HAP-1 (cell line): Measurements from ENCODE around the gene CDC42EP1.
"Not testable (repeated sequence)": the region's sequence is repeated elsewhere in the genome, so short reads cannot be mapped to it uniquely, and the experiment has no call there.

Experiments used
- DNase-seq, 2 experiments: peaks; one replicate each; pipeline ENCODE4 v3.0.0-alpha.2; 2016 to 2020; ENCODE audit warnings: low spot score in 2 of 2
- H3K27me3 ChIP-seq: fragments of 250-450 bp; sonication (Bioruptor Pico); 2 replicates; pipeline ENCODE4 v1.5.1; 2020; ENCODE audit warnings: low read depth, mild to moderate bottlenecking, moderate library complexity
- H3K36me3 ChIP-seq: fragments of 250-450 bp; sonication (Bioruptor Pico); replicated peaks from 2 replicates; pipeline ENCODE4 v1.5.1; 2020; ENCODE audit warnings: mild to moderate bottlenecking
- H3K4me1 ChIP-seq: fragments of 250-450 bp; sonication (Bioruptor Pico); 2 replicates; pipeline ENCODE4 v1.5.1; 2020; ENCODE audit warnings: mild to moderate bottlenecking
- H3K4me3 ChIP-seq: fragments of 250-450 bp; sonication (Bioruptor Pico); 2 replicates; pipeline ENCODE4 v1.5.1; 2020; ENCODE audit warnings: mild to moderate bottlenecking, moderate library complexity
- H3K9me3 ChIP-seq: fragments of 250-450 bp; sonication (Bioruptor Pico); 2 replicates; pipeline ENCODE4 v1.5.1; 2020; ENCODE audit warnings: mild to moderate bottlenecking, moderate library complexity
- in situ Hi-C: fragments of 300-500 bp; cut with MboI; formaldehyde crosslinking; loops from 3 replicates; pipeline ENCODE4 v1.14.3; 2020; ENCODE audit warnings: low sequenced_read_pairs, inconsistent platforms, mixed read lengths

CDC42EP1 gene

DNA sequence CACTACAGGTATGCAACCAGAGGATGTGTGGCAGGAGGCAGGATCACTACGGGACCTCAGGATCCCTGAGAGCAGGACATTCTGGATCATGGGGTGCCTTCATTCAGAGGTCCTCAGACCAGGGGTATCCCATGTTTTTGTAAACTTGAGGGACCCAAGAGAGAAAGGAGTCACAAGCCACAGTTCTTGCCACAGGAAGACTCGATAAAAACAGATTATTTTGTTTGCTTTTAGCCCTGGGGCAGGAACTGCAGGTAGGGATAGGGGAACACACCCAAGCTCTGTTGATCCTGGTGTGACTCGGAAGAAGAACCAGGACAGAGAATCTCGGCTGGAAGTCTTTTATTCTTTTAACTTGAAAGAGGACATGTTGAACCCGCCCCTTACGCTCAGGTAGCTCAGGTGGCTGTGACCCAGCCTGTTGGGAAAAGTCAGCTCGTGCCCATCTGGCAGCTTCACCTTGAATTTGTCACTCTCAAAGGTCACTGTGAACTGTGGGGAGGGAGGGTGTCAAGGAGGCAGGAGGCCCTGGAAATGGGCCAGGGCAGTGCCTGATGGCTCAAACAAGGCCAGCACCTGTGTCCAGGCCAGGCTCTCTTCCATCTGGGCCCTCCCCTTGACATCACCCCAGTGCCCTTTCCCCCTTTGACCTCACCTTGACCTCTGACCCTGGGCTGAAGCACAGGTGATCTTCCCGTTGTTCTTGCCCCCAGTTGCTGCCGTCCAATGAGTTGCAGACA lies 9.8 kb downstream of the CDC42EP1 start:
- peak in 1 of 2 experiments; percentile 34 for DNase-seq
- no peak overlapping the region for H3K4me3 ChIP-seq
- no peaks in the 10 kb centered on the region for H3K4me1 ChIP-seq
- no peaks in the 10 kb centered on the region for H3K27me3 ChIP-seq
- H3K36me3 ChIP-seq: peaks cover 22% of the 10 kb centered on the region
- H3K9me3 ChIP-seq: no peaks in the 10 kb centered on the region
- in situ Hi-C loops: no loop called here

DNA sequence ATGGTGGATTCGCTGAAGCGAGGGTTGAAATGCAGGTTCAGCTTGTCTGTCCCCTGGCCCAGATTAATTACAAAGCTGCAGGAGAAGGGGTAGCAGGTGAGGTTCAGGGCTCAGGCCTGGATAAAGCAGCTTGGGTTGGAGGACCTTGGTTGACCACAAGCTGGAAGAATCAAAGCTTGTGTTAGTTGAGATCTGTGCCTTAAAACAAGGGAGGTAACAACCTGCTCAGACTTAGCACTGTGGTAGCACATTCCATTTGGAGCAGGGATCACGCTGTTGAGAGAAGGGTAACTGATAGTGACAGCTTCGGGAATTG lies 10.3 kb downstream of the CDC42EP1 start:
- in situ Hi-C loops: no loop called here
- no peak for DNase-seq
- Histone ChIP-seq H3K27me3 (no peaks in the 10 kb centered on the region), H3K36me3 (peaks cover 22% of the 10 kb centered on the region), H3K9me3 (no peaks in the 10 kb centered on the region), H3K4me3 (no peak overlapping the region), H3K4me1 (no peaks in the 10 kb centered on the region)

DNA sequence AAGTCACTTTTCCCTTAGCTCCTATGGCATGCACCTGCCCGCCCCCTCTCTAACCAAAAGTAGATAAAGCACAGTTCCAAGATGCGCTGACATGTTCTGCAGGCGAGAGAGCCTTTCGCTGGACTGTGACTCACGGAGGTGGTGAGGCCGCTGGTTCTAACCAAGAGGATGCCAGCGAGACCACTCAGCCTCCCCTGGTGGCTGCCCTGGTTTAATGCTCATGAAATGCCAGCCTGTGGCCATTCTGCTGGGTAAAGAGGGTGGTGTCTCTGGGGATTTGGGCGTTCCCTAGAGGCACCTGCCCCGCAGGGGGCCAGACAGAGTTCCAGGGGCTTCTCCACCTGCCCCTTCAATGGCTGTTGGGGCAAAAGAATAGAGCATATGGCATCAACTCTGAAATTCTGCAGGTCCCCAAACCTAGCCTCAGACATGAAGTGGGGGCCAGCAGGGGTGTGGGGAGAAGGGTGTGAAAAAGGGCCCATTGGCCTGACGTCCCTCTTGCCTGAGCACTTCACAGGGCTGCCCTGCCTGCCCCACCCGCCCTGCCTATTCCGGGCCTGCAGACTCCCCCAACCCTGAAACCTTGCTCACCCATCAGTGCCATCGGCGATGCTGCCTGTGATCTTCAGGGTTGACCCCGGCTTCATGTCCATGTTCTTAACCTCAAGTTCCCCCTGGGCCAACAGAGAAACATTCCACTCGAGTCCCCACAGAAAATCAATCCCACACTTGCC lies 11.1 kb downstream of the CDC42EP1 start:
- in situ Hi-C loops: no loop called here
- DNase-seq: peak in 1 of 2 experiments; percentile 51
- H3K36me3 ChIP-seq: peaks cover 16% of the 10 kb centered on the region

DNA sequence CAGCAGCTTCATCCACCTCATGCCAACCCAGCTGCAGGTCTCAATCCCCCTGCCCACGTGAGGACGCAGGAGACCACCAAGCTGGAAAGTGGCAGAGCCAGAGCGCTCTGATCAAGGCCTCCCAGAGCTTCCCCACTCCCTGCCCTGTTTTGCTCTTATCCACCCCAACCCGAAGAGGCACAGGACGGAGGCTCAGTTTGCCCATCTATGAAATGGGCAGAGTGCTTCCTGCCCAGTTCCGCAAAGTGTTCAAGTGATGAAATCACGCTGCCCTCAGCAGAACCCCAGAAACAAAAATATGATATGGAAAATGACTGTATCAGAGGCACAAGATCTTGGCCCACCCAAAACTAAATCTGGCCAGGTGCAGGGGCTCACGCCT lies 11.7 kb downstream of the CDC42EP1 start:
- no peak for DNase-seq
- Histone ChIP-seq H3K27me3 (no peaks in the 10 kb centered on the region), H3K4me1 (no peaks in the 10 kb centered on the region), H3K36me3 (peaks cover 10% of the 10 kb centered on the region), H3K9me3 (no peaks in the 10 kb centered on the region), H3K4me3 (no peak overlapping the region)
- in situ Hi-C loops: no loop called here

More for the DNA sequence above, 11.1 kb downstream of the CDC42EP1 start:
- Histone ChIP-seq H3K9me3 (no peaks in the 10 kb centered on the region), H3K27me3 (no peaks in the 10 kb centered on the region), H3K4me1 (no peaks in the 10 kb centered on the region), H3K4me3 (no peak overlapping the region)

DNA sequence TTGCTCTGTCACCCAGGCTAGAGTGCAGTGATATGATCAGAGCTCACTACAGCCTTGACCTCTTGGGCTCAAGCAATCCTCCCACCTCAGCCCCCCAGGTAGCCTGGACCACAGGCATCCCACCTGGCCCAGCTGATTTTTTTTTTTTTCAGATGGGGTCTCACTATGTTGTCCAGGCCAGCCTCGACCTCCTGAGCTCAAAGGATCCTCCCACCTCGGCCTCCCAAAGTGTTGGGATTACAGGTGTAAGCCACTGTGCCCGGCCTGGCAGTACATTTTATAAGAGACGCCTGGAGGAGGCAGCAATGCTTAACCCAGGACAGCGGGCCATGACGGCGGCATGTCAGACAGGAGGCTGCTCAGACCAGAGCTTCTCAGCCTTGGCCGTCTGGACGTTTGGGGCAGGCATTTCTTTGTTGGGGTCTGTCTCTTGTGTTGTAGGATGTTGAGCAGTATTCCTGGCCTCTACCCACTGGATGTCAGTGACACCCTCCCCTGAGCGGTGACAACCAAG lies 15.3 kb downstream of the CDC42EP1 start:
- H3K4me1 ChIP-seq: no peaks in the 10 kb centered on the region
- no peak for DNase-seq
- in situ Hi-C loops: no loop called here
- H3K9me3 ChIP-seq: no peaks in the 10 kb centered on the region
- H3K27me3 ChIP-seq: no peaks in the 10 kb centered on the region
- no peaks in the 10 kb centered on the region for H3K36me3 ChIP-seq
- H3K4me3 ChIP-seq: no peak overlapping the region

DNA sequence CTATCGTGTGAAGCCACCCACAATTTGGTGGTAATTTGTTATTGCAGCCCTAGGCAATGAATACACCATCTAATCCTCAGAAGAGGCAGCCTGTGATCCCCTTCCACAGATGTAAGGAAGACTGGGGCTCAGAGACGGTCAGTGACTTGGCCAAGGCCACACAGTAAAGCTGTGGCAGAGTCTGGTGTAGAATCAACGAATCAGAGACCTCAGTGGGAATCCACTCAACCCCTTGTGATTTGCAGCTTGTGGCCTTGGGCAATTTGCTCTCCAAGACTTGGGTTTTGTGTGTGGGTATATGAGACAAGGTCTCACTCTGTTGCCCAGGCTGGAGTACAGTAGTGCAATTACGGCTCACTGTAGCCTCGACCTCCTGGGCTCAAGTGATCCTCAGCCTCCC lies 17.7 kb downstream of the CDC42EP1 start:
- H3K36me3 ChIP-seq: no peaks in the 10 kb centered on the region
- H3K9me3 ChIP-seq: no peaks in the 10 kb centered on the region
- in situ Hi-C loops: no loop called here
- H3K27me3 ChIP-seq: no peaks in the 10 kb centered on the region
- no peak overlapping the region for H3K4me3 ChIP-seq
- no peaks in the 10 kb centered on the region for H3K4me1 ChIP-seq
- DNase-seq: no peak

DNA sequence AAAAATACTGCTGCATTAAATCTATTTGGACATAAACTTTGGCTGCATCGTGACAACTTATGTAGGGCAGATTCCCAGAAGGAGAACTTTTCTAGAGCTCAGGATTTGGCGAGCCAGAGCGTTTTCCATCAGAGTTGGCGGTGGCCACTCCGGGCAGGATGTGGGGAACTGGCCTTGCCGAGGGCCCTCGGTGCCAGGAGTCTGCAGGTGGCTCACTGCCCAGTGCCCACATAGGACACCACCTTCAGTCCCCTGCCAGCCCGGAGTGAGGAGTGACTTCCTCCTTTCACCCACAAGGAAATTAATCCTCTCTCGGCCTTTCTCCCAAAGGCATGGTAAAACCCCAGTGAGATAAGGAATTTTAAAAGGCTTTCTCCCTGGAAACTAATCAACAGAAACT lies 21.2 kb downstream of the CDC42EP1 start:
- H3K4me1 ChIP-seq: no peaks in the 10 kb centered on the region
- H3K36me3 ChIP-seq: no peaks in the 10 kb centered on the region
- DNase-seq: no peak
- no peaks in the 10 kb centered on the region for H3K9me3 ChIP-seq
- in situ Hi-C loops: no loop called here
- H3K4me3 ChIP-seq: no peak overlapping the region
- no peaks in the 10 kb centered on the region for H3K27me3 ChIP-seq

DNA sequence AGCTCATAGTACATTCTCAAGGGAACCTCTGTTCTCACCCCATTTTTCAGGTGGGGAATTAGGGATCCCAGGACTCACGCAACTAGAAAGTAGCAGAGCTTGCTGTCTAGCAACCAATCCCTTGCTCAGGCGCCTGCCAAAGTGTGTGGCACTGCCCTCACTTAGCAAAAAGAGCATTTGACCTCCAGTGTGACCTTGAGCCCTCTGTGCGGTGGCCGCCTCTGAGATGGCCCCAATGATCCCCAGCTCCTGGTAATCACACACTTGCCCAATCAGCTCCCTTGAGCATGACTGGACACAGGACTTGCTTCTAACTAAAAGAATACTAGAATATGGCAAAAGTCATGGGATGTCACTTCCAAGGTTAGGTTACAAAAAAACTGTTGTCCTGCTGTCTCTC lies 22.2 kb downstream of the CDC42EP1 start:
- no peaks in the 10 kb centered on the region for H3K4me1 ChIP-seq
- DNase-seq: no peak
- H3K36me3 ChIP-seq: no peaks in the 10 kb centered on the region
- H3K9me3 ChIP-seq: no peaks in the 10 kb centered on the region
- in situ Hi-C loops: no loop called here
- H3K4me3 ChIP-seq: no peak overlapping the region
- no peaks in the 10 kb centered on the region for H3K27me3 ChIP-seq

DNA sequence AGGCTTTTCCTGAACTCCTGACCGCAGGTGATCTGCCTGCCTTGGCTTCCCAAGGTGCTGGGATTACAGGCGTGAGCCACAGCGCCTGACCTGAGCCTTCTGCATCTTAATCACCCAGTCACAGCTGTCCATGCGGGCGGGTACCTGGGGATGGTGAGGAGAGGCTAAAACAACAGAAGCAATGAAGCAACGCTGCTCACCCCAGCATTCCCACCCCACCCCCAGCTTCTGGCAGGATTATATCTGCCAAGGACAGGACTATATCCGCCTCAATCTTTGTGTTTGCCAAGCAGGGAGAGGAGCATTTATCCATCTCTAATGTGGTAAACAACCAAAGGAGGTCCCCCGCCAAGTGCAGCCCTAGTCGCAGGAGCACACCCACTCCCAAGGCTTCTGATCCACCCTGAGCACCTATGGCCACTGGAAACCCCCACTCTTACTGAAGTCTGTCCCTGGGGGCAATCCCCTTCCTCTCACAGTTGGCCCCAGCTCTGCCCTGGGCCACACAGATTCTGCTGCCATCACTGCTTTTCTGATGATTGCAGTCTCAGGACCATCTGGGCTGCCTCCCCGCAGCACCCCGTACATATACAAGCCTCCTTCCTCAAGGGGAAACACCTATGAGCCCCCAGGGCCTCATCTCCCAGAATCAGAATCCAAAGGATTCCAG lies 28.4 kb downstream of the CDC42EP1 start:
- no peaks in the 10 kb centered on the region for H3K36me3 ChIP-seq
- in situ Hi-C loops: no loop called here
- no peaks in the 10 kb centered on the region for H3K27me3 ChIP-seq
- no peaks in the 10 kb centered on the region for H3K4me1 ChIP-seq
- H3K4me3 ChIP-seq: no peak overlapping the region
- no peak for DNase-seq
- H3K9me3 ChIP-seq: no peaks in the 10 kb centered on the region

DNA sequence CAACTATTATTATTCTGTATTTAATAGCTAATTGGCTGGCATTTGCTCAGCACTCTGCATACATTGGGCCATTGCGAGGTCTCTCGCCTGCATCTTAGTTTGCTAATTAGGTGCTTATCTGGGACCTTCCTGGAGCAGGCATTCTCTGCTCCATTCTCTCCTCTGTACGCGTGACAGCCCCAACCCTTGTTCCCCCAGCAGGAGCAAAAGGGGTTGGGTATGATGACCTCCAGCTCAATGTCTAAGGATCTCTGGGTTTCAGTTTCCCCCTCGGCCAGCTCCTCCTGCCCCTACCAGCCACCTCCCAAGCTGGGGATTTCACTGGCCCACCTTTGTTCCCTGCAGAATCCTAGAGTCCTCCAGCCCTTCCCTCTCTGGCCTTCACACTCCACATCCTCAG lies 29.4 kb downstream of the CDC42EP1 start:
- H3K9me3 ChIP-seq: no peaks in the 10 kb centered on the region
- no peaks in the 10 kb centered on the region for H3K36me3 ChIP-seq
- no peaks in the 10 kb centered on the region for H3K4me1 ChIP-seq
- in situ Hi-C loops: no loop called here
- H3K4me3 ChIP-seq: no peak overlapping the region
- no peak for DNase-seq
- H3K27me3 ChIP-seq: no peaks in the 10 kb centered on the region

DNA sequence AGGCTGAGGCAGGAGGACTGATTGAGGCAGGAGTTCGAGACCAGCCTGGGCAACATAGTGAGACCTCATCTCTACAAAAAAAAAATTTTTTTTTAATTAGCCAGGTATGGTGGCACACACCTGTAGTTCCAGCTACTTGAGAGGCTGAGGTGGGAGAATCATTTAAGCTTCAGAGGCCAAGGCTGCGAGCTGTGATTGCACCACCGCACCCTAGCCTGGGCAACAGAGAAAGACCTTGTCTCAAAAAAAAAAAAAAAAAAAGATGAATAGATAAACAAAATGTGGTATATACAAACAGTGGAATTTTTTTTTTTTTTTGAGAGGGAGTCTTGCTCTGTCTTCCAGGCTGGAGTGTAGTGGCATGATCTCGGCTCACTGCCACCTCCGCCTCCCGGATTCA lies 30.8 kb downstream of the CDC42EP1 start:
- H3K9me3 ChIP-seq, in situ Hi-C loops, H3K4me3 ChIP-seq, H3K4me1 ChIP-seq, H3K27me3 ChIP-seq, H3K36me3 ChIP-seq, DNase-seq: not testable (repeated sequence)

DNA sequence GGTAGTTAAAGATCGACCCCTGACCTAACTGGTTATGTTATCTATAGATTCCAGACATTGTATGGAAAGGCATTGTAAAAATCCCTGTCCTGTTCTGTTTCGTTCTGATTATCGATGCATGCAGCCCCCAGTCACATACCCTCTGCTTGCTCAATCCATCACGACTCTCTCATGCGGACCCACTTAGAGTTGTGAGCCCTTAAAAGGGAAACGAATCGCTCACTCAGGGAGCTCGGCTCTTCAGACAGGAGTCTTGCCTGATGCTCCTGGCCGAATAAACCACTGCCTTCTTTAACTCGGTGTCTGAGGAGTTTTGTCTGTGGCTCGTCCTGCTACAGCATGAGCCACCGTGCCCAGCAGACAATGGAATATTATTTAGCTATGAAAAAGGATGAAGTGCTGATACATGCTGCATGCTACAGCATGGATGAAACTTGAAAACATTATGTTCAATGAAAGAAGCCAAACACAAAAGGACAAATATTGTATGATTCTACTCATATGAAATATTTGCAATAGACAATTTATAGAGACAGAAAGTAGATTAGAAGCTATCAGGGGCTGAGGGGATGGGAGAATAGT lies 31.6 kb downstream of the CDC42EP1 start:
- Histone ChIP-seq H3K9me3 (no peaks in the 10 kb centered on the region), H3K27me3 (no peaks in the 10 kb centered on the region), H3K4me3 (peak overlapping the region; percentile 26), H3K4me1 (no peaks in the 10 kb centered on the region), H3K36me3 (no peaks in the 10 kb centered on the region)
- in situ Hi-C loops: no loop called here
- no peak for DNase-seq

DNA sequence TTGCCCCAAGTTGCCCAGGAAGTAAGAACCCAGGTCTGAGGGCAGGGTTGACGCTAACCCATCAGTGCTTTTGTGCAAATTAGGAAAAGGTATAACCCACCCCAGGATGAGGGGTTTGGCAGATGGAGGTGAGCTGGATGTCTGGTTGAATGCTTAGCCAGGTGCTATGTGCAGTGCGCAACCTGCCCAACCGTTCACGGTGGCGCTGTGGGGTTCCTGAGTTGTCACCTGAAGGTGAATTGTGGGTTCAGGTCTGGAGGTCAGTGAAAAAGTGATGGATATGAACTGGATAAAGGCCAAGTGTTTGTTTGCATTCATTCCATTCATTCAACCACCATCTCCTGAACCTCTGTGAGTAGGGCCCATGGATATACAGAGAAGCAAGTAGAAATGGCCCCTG lies 34.0 kb downstream of the CDC42EP1 start:
- in situ Hi-C loops: no loop called here
- Histone ChIP-seq H3K4me3 (no peak overlapping the region), H3K36me3 (no peaks in the 10 kb centered on the region), H3K27me3 (no peaks in the 10 kb centered on the region), H3K9me3 (no peaks in the 10 kb centered on the region), H3K4me1 (no peaks in the 10 kb centered on the region)
- no peak for DNase-seq

DNA sequence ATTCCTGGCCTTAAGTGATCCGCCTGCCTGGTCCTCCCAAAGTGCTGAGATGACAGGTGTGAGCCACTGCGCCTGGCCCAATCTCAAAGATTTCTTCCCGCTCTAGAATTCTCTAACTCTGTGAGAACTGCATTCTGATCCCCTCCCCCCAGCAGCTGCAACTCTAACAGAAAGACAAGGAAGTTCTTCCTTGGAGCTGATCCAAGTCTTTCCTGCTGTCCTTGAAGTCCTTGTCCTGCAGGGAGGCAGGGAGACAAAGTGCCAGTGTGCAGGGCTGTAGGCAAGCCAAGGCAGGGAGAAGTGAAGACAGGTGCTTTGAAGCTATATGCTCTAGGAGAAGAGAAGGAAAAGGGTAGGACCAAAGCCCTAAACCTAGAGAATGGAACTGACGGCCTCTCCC lies 38.9 kb downstream of the CDC42EP1 start:
- DNase-seq: peak in 1 of 2 experiments; percentile 38
- Histone ChIP-seq H3K27me3 (no peaks in the 10 kb centered on the region; the same call in 1 of the 2 replicates), H3K4me1 (no peaks in the 10 kb centered on the region; the same call in 1 of the 2 replicates), H3K9me3 (no peaks in the 10 kb centered on the region), H3K36me3 (no peaks in the 10 kb centered on the region), H3K4me3 (no peak overlapping the region)
- in situ Hi-C loops: loop anchor here (5.0 kb wide), 1 partner anchor 67 kb away; no protein-coding TSS in a partner anchor
